HepG2 (cell line): ENCODE measurements around the gene PTPA. TPM values are rescaled to one million over a fixed set of nuclear protein-coding genes. Genes with fewer than 3 reads are reported as not detected.
A peak's percentile ranks its signal among the peaks of the same experiment; 100 is the strongest.

Experiments used
- ATAC-seq: fragments of 200-7000 bp; cut with Tn5 transposase; 3 replicates; pipeline ENCODE4 v1.9.1; 2020; ENCODE audit warnings: mild to moderate bottlenecking, moderate library complexity
- BruUV-seq: library from RNA; stranded (reverse); fragments of 400-500 nt; replicated peaks from 2 replicates; lab custom pipeline; 2021; lab: Mats Ljungman, UMichigan
- CTCF ChIA-PET: fragments of 300-600 bp; formaldehyde crosslinking; extraction: SDS; loops from one replicate; lab custom pipeline; 2021; ENCODE audit warnings: low total read pairs, inconsistent platforms, low intra/inter-chr PET ratio; lab: Yijun Ruan, JAX
- POLR2A ChIA-PET: fragments of 350-600 bp; sonication (Branson Sonifier 250); formaldehyde crosslinking; loops from one replicate; lab custom pipeline; 2020; ENCODE audit warnings: antibody characterized with exemption, inconsistent platforms; lab: Yijun Ruan, JAX
- DNase-seq: peaks from one replicate; pipeline ENCODE4 v3.0.0-alpha.2; 2015; ENCODE audit warnings: low spot score
- FAIRE-seq: peaks from 3 replicates; lab custom pipeline; 2011; peaks lifted over from hg19 to GRCh38; lab: Jason Lieb, UNC
- H2AFZ ChIP-seq: one replicate; pipeline ENCODE4 v1.6.1; 2011; ENCODE audit warnings: low read length, inconsistent platforms
- H3K27ac ChIP-seq: fragments of 300-600 bp; 3 replicates; pipeline ENCODE4 v1.8.0; 2011; ENCODE audit warnings: mixed run types, mild to moderate bottlenecking, mixed read lengths, low read length, inconsistent platforms; ENCODE audit not compliant: insufficient read depth; ENCODE audit errors: extremely low read length
- H3K27me3 ChIP-seq, 2 experiments: fragments of 200-600 bp in 1 of 2; 2 replicates in 1 of 2; 3 replicates in 1 of 2; pipeline versions ENCODE4 v1.6.0 to v1.8.0; 2011; ENCODE audit warnings: low read length in 2 of 2, mild to moderate bottlenecking in 2 of 2, moderate library complexity in 2 of 2, inconsistent platforms in 1 of 2; ENCODE audit not compliant: insufficient read depth in 2 of 2, control insufficient read depth in 1 of 2
- H3K36me3 ChIP-seq, 2 experiments: fragments of 200-600 bp in 1 of 2; replicated peaks in 1 of 2; 2 replicates in 1 of 2; 3 replicates in 1 of 2; pipeline versions ENCODE4 v1.5.1 to v1.8.0; 2011; ENCODE audit warnings: low read length in 2 of 2, inconsistent platforms in 1 of 2; ENCODE audit not compliant: insufficient read depth in 2 of 2, control insufficient read depth in 1 of 2
- H3K4me1 ChIP-seq: 2 replicates; pipeline ENCODE4 v1.5.1; 2012; ENCODE audit warnings: low read length, inconsistent platforms; ENCODE audit not compliant: insufficient read depth
- H3K4me2 ChIP-seq: 2 replicates; pipeline ENCODE4 v1.6.0; 2011; ENCODE audit warnings: low read depth, low read length, inconsistent platforms
- H3K4me3 ChIP-seq, 3 experiments: fragments of 200-600 bp in 1 of 3; sonication (generic), shearing (Covaris generic) in 1 of 3; replicated peaks in 1 of 3; 2 replicates each; pipeline ENCODE4 v1.5.1; 2011 to 2016; ENCODE audit warnings: low read length in 3 of 3, inconsistent platforms in 2 of 3, low read depth in 2 of 3, mild to moderate bottlenecking in 2 of 3, control low read depth in 1 of 3, mixed read lengths in 1 of 3; ENCODE audit not compliant: insufficient read depth in 1 of 3
- H3K79me2 ChIP-seq: one replicate; pipeline ENCODE4 v1.6.1; 2011; ENCODE audit warnings: low read length, inconsistent platforms; ENCODE audit not compliant: insufficient read depth
- H3K9ac ChIP-seq: 2 replicates; pipeline ENCODE4 v1.6.0; 2011; ENCODE audit warnings: mild to moderate bottlenecking, low read depth, low read length, inconsistent platforms; ENCODE audit not compliant: insufficient read depth
- H3K9me3 ChIP-seq: 2 replicates; pipeline ENCODE4 v1.5.1; 2012; ENCODE audit warnings: mild to moderate bottlenecking, low read length
- H4K20me1 ChIP-seq: 2 replicates; pipeline ENCODE4 v1.6.0; 2011; ENCODE audit warnings: inconsistent platforms, mild to moderate bottlenecking, low read length, moderate library complexity; ENCODE audit not compliant: insufficient read depth
- IRF2 ChIP-seq: IDR thresholded peaks from 2 replicates; pipeline ENCODE4 v1.6.1; 2018; ENCODE audit warnings: missing genetic modification reagents, missing compliant biosample characterization
- NPAS2 ChIP-seq: sonication (generic); formaldehyde crosslinking; IDR thresholded peaks from 2 replicates; pipeline ENCODE4 v1.8.0; 2022; ENCODE audit warnings: mild to moderate bottlenecking, missing genetic modification reagents, borderline replicate concordance
- ZBTB7A ChIP-seq: sonication (generic); formaldehyde crosslinking; IDR thresholded peaks from 2 replicates; pipeline ENCODE4 v1.8.0; 2022; ENCODE audit warnings: mild to moderate bottlenecking, missing genetic modification reagents
- ZNF143 ChIP-seq: sonication (generic); formaldehyde crosslinking; IDR thresholded peaks from 2 replicates; pipeline ENCODE4 v1.4.0; 2020; ENCODE audit warnings: missing genetic modification reagents
- ZNF547 ChIP-seq: sonication (generic); formaldehyde crosslinking; IDR thresholded peaks from 2 replicates; pipeline ENCODE4 v1.5.1; 2020; ENCODE audit warnings: mild to moderate bottlenecking, missing genetic modification reagents
- ZNF768 ChIP-seq: sonication (generic); formaldehyde crosslinking; IDR thresholded peaks from 2 replicates; pipeline ENCODE4 v1.4.0; 2020; ENCODE audit warnings: missing genetic modification reagents
- ZNF841 ChIP-seq: sonication (generic); formaldehyde crosslinking; IDR thresholded peaks from 2 replicates; pipeline ENCODE4 v1.8.1; 2023; ENCODE audit warnings: missing genetic modification reagents, borderline replicate concordance
- ZSCAN22 ChIP-seq: sonication (generic); formaldehyde crosslinking; IDR thresholded peaks from 2 replicates; pipeline ENCODE4 v1.4.0; 2020; ENCODE audit warnings: mild to moderate bottlenecking, missing genetic modification reagents
- WGBS: methylation state at CpG from one replicate; pipeline ENCODE4 v1.1.6; 2017; ENCODE audit warnings: low lambda C conversion rate; 5-methylcytosine and 5-hydroxymethylcytosine counted together
- in situ Hi-C: cut with HindIII; loops from 2 replicates; pipeline ENCODE4 v1.10.0; 2017; ENCODE audit warnings: low pct_unique_long_range_greater_than_20kb; ENCODE audit not compliant: extremely low pct_ligation_motif_present
- intact Hi-C: fragments of 100-400 bp; cut with micrococcal nuclease; formaldehyde crosslinking; loops from one replicate; pipeline ENCODE4 v1.10.0; 2022; ENCODE audit not compliant: unreplicated experiment
- polyA plus RNA-seq, 8 experiments: library from polyadenylated mRNA; depleted of rRNA in 3 of 8; stranded (reverse) in 7 of 8; unstranded in 1 of 8; fragments of >200 nt; fragmentation: Illumina TruSeq in 4 of 8; extraction: Trizol in 4 of 8; gene quantifications; 2 replicates each; pipeline versions ENCODE4 v1.2.1 to v1.2.3, GENCODE V29; 2011 to 2016; ENCODE audit warnings: low read depth in 4 of 8, missing spikeins in 1 of 8, mixed read lengths in 1 of 8; ENCODE audit not compliant: insufficient read depth in 1 of 8
- total RNA-seq, 5 experiments: library from RNA; depleted of rRNA; stranded (reverse); fragments of >200 nt; fragmentation: Illumina TruSeq; extraction: Trizol; gene quantifications; 2 replicates each; pipeline ENCODE4 v1.2.3, GENCODE V29; 2016; ENCODE audit warnings: low read depth in 1 of 5

Gene PTPA
- total and polyA plus RNA-seq, 2 of the 13 experiments (the other 11 are each of a cell fraction or from before 2014, with no cell fraction given) = 79.3 to 105 TPM

DNA sequence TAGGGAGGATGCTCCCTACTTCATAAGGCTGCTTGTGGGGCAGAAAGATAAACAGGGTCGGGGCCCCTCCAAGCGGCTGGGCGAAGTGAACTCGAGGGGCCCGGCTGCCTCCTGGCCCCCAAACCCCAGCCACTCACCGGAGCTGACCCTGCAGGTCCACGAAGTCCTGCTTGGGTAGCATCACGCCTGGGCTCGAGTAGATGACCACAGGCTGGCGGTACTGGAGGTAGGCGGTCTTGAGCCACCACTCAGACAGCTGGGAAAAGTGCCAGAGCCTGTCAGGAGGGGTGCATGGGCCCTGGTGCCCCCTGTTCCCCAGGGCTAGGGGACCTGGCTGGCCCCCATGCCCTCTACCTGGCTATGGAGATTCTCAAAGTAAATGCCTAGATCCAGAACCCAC, 7.2 kb upstream of the PTPA start (continued):
- TF ChIP-seq ZSCAN22 (CRISPR knock-in tag) = no peak
- TF ChIP-seq ZNF841 = no peak
- no peak for TF ChIP-seq NPAS2
- TF ChIP-seq ZNF143 (CRISPR knock-in tag) = no peak
- no peak for TF ChIP-seq IRF2 (CRISPR knock-in tag)
- no peak for TF ChIP-seq ZBTB7A

DNA sequence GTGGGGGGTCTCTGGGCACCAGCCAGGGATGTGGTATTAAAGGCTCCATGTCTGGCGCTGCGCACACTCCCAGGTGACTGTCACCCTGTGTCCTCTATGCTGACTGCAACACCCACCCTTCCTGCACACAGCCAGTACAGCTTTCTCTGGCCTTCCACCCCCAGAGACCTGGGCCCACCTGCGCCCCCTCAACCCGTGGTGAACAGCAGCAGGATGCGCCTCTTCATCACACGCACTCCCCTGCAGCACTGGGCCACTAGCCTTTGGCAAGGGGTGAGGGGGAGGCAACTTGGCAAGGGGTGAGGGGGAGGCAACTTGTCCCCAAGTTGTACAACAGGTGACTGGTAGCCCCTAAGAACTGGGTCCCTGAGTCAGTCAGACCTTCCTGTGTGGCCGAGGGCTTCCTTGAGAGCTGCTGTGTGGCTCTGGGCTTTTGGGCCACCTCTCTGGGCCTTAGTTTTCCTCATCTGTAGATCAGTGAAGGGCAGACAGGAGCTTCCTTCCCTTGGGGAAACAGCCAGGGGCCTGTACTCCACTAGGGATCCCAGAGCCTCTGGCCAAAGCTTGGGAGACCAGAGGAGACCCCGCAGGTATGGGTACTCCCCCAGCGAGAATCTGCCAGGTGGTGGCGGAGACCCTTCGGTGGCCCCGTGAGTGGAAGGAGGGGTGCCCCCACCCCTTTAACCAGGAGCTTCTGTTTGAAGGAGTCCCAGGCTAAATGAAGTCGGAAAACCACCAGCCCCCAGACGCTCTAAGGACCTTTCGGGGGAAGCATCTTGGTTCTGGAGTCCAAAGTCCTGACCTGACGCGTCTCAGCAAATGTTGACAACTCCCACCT, 5.1 kb upstream of the PTPA start:
- WGBS = 85% methylated on average over 8 of the region's 17 CpGs
- Histone ChIP-seq H3K27ac (no peak overlapping the region), H4K20me1 (0 out of 2 replicates have a peak, but pooled peaks cover 8% of the 10 kb centered on the region), H3K9ac (no peak overlapping the region), H3K4me1 (peaks cover 21% of the 10 kb centered on the region), H3K79me2 (peaks cover 3% of the 10 kb centered on the region), H3K4me3 (no peak overlapping the region), H2AFZ (no peak overlapping the region), H3K36me3 (peaks cover 0 to 4% of the 10 kb centered on the region in 2 experiments; a peak in 1 of 5 replicates), H3K4me2 (no peak overlapping the region), H3K27me3 (no peaks in the 10 kb centered on the region; a peak in 1 of 5 replicates), H3K9me3 (no peaks in the 10 kb centered on the region)
- intact Hi-C loops = no loop called here
- ATAC-seq = no peak
- in situ Hi-C loops = no loop called here
- TF ChIP-seq ZNF768 (CRISPR knock-in tag) = peak; percentile 88
- TF ChIP-seq ZNF547 (CRISPR knock-in tag) = no peak
- no peak for FAIRE-seq
- no TSS peak for BruUV-seq
- no peak for DNase-seq
- CTCF ChIA-PET = no interaction called here
- POLR2A ChIA-PET = interaction anchor here (1.4 kb wide), 1 partner anchor 13 kb away, joined by 3 read pairs; no protein-coding TSS in a partner anchor
